Right cardiac atrium (tissue), 5 donors: ENCODE measurements around the gene KISS1R. TPM values are rescaled to one million over a fixed set of nuclear protein-coding genes. Genes with fewer than 3 reads are reported as not detected.

Source experiments
- ATAC-seq, 2 donors: fragments of 200-7000 bp; cut with Tn5 transposase; one replicate each; pipeline versions ENCODE4 v1.8.0 to v1.9.1; 2020; ENCODE audit warnings: moderate library complexity in 2 of 2, mild to moderate bottlenecking in 1 of 2
- DNase-seq, 3 donors: peaks; one replicate each; pipeline ENCODE4 v3.0.0-alpha.2; 2020
- H3K27ac ChIP-seq: one replicate; pipeline ENCODE4 v1.5.1; 2013; ENCODE audit warnings: mild to moderate bottlenecking, low read length, control low read depth, moderate library complexity
- H3K27me3 ChIP-seq: one replicate; pipeline ENCODE4 v1.6.1; 2013; ENCODE audit not compliant: control insufficient read depth, insufficient read depth
- H3K4me1 ChIP-seq: one replicate; pipeline ENCODE4 v1.6.1; 2013; ENCODE audit warnings: low read length; ENCODE audit not compliant: control insufficient read depth, insufficient read depth
- H3K4me3 ChIP-seq: one replicate; pipeline ENCODE4 v1.5.1; 2013; ENCODE audit warnings: low read length, control low read depth
- H3K9me3 ChIP-seq: one replicate; pipeline ENCODE4 v1.6.1; 2013; ENCODE audit warnings: low read length; ENCODE audit not compliant: control insufficient read depth
- WGBS: extraction: QIAGEN DNeasy Blood & Tissue Kit; methylation state at CpG from one replicate; pipeline ENCODE4 v1.1.7; 2013; 5-methylcytosine and 5-hydroxymethylcytosine counted together
- intact Hi-C, 4 donors: fragments of 100-400 bp; cut with DNase I; formaldehyde crosslinking; loops; one replicate each; pipeline versions ENCODE4 v1.11.0 to v1.14.0; 2022 to 2023
- polyA plus RNA-seq: library from polyadenylated mRNA; stranded (reverse); fragments of 200-250 nt; gene quantifications from one replicate; pipeline ENCODE4 v1.2.3, GENCODE V29; 2013
- total RNA-seq, 4 donors: library from RNA; stranded (reverse); fragmentation: NEBNext Ultra II Directional; extraction: Animal tissue kit (Norgen Biotek cat#: 25700); gene quantifications; one replicate each; pipeline ENCODE4 v1.2.1, GENCODE V29; 2021
- donor health status: healthy with polysubstance abuse.
- donor health status: DM: no; HTN: yes; CAD: no.
- donor health status: DM: no; HTN: no; CAD: no.
- donor health status: DM: no; HTN: yes; CAD: no; lungs with severe emphysema.
- donor health status: DM: yes; HTN: yes; CAD: no.

Gene KISS1R
- total and polyA plus RNA-seq, 5 donors: not detected

DNA sequence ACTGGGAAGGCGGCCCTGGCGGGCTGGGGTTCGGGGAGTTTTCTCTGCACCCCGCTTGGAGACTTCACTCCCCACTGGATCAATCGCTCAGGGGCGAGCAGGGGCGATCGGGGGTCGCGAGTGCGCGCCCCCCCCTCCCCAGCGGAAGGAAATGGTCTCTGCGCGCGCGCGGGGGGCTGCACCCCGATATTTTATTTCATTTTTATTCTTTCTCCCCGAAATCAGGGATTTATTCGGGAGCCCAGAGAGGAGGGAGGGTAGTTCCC, 9.1 kb downstream of the KISS1R start:
- intact Hi-C loops: loop anchor here in 1 of 4 donors (10.0 kb wide), 1 partner anchor 161 kb away; no protein-coding TSS in a partner anchor

DNA sequence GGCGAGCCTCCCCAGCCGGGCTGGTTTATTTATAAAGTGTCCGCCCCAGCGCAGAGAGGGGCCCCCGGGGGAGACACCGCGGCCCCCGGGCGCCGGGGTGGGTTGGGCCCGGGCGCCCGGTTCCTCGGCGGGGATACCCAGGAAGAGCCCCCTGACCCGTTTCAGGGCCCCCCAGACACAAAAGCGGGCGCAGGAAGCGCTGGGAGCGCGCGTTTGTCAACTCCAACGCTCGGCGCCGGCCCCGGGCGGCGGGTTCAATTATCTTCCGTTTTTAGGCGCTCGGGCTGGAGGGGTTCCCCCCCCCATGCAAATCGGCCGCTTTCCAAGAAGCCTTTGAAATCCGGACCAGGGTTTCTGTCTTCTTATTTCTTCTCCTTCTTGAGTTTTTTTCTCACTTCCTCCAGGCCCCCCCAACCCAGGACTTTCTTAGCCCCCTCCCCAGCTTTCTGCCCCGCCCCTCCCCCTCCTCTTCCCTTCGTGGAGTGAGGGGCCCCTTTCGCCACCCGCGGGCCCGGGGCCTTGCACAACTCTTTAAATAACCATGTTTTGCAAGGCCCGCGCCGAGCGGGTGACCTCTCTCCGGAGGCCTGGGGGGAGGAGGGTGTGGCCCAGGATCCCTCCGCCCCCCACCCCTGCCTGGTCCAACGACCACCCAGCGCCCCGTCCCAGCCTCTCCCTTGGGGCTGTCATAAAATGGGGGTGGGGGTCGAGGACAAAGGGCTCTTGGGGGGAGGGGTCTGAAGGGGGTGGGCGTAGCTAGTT, 9.6 kb downstream of the KISS1R start:
- ATAC-seq: peak; percentile 20 to 22
- intact Hi-C loops: loop anchor here in 1 of 4 donors (10.0 kb wide), 1 partner anchor 162 kb away; no protein-coding TSS in a partner anchor
- H3K4me1 ChIP-seq: no peaks in the 10 kb centered on the region
- no peak overlapping the region for H3K27ac ChIP-seq
- no peaks in the 10 kb centered on the region for H3K9me3 ChIP-seq
- H3K27me3 ChIP-seq: no peaks in the 10 kb centered on the region
- WGBS: 1% methylated on average over 52 of the region's 52 CpGs
- H3K4me3 ChIP-seq: peak overlapping the region; percentile 97
- DNase-seq: peak; percentile 79 to 89 (median 86)

More for the DNA sequence above, 9.1 kb downstream of the KISS1R start:
- no peaks in the 10 kb centered on the region for H3K4me1 ChIP-seq
- no peaks in the 10 kb centered on the region for H3K27me3 ChIP-seq
- H3K4me3 ChIP-seq: peak overlapping the region; percentile 97
- H3K27ac ChIP-seq: no peak overlapping the region
- ATAC-seq (no peak), DNase-seq (no peak)
- WGBS: under 1% methylated on average over 21 of the region's 21 CpGs
- no peaks in the 10 kb centered on the region for H3K9me3 ChIP-seq

DNA sequence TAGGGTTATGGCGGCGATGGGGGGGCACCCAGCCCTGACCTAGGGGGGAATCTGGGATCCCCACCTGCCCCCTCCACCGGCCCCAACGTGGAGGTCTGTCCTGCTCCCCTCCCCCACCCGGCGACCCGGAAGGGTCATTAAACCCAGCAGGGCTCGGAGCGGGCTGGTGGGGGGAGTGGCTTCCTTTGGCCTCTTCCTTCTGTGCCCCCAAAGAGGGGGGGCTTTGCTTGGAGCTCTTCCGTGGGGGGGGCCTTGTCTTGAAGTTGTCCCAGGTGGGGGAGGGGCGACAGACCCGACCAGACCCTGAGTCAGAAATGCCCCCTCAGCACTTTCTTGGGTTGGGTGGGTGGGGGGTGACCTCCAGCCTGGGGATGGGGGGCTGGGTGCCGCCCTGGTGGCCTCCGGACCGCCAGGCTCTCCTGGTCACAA, 10.2 kb downstream of the KISS1R start:
- Histone ChIP-seq H3K4me3 (peak overlapping the region; percentile 97), H3K27ac (no peak overlapping the region), H3K4me1 (no peaks in the 10 kb centered on the region), H3K9me3 (no peaks in the 10 kb centered on the region), H3K27me3 (no peaks in the 10 kb centered on the region)
- ATAC-seq (no peak), DNase-seq (peak in 2 of 3 donors; percentile 76 to 81)
- WGBS: 10% methylated on average over 15 of the region's 15 CpGs
- intact Hi-C loops: loop anchor here in 1 of 4 donors (10.0 kb wide), 1 partner anchor 163 kb away; no protein-coding TSS in a partner anchor

DNA sequence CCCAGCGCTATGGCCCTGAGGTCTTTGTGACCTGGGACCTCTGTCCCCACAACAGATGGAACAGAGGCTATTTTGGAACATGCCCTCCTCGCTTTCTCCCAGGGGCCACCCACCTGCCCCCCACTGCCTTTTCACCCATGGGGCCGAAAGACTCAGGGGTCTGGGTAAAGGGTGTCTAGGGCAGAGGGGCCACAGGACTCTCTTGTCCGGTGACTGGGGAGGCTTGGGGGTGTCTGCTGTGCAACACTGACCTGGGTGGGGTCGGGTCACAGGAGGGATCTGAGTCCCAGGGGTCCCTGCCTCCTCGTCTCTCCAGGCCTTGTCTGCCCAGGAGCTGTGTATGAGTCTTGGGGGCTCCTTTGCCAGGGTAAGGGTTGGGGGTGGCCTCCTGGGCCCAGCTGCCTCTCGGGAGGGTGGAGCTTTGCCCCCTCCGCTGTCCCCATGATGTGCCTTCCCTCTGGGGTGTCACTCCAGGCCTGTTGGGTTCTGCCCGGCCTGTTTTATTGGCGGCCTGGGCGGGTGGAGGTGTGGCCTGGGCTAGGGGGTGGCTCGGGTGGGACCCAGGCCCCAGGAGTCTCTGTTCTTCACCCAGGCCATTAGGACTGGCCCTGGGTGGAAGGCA, 10.8 kb downstream of the KISS1R start:
- Histone ChIP-seq H3K4me1 (no peaks in the 10 kb centered on the region), H3K9me3 (no peaks in the 10 kb centered on the region), H3K4me3 (no peak overlapping the region), H3K27me3 (no peaks in the 10 kb centered on the region), H3K27ac (no peak overlapping the region)
- ATAC-seq: no peak
- no peak for DNase-seq
- WGBS: 70% methylated on average over 12 of the region's 12 CpGs
- intact Hi-C loops: loop anchor here in 1 of 4 donors (10.0 kb wide), 1 partner anchor 163 kb away; no protein-coding TSS in a partner anchor

DNA sequence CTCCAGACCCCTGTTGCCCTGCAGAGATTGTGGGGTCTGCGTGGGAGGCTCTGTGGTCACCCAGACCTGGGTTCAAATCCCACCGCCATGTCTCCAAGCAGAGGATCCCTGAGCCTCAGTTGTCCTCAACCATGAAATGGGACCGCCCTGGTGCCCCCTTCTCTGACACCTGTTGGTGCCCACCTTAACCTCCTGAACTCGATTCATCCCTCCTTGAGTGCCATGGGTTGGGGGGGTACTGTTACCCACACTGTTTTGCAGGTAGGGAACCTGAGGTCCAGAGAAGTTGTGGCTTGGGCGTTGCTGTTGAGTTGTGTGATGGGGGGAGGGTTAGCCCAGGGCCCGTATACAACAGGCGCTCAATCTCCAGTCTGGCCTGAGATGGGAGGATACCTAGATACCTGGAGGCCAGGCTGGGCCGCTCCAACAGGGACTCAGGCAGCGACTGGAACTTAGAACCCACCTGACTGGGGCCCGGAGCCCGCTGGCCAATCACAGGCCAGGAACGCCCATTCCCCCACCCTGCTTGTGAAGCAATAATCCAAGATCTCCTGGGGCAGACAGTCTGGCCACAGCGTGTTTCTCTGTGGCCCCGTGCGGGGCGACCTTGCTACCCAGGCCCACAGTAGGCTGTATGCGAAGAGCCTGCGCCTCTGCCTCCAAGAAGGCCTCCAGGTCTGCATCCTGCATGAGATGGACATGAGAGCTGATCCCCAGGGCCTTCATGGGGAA, 11.5 kb downstream of the KISS1R start:
- Histone ChIP-seq H3K27me3 (no peaks in the 10 kb centered on the region), H3K27ac (no peak overlapping the region), H3K4me3 (no peak overlapping the region), H3K4me1 (peaks cover 4% of the 10 kb centered on the region), H3K9me3 (no peaks in the 10 kb centered on the region)
- 86% methylated on average over 18 of the region's 18 CpGs for WGBS
- peak in 1 of 3 donors; percentile 64 for DNase-seq
- ATAC-seq: no peak
- intact Hi-C loops: loop anchor here in 1 of 4 donors (10.0 kb wide), 1 partner anchor 164 kb away; no protein-coding TSS in a partner anchor

DNA sequence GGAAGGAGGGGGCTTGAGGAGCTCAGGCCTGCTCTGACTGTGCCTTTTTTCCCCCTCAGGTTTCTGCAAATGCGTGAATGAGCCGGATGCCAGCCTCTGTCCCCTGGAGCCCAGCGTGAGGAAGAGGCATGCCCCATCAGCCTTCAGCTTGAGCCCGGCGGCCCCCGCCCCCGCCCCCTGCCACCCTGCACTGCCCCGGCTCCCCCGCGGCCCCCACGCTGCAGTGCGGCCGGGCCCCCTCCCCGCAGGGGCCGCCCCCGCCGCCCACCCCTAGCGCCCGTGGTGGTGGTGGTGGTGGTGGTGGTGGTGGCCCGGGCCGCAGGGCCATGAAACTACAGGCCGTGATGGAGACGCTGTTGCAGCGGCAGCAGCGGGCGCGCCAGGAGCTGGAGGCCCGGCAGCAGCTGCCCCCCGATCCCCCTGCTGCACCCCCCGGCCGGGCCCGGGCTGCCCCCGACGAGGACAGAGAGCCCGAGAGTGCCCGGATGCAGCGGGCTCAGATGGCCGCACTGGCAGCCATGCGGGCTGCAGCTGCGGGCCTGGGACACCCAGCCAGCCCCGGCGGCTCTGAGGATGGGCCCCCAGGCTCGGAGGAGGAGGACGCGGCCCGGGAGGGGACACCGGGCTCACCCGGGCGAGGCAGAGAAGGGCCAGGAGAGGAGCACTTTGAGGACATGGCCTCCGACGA, 12.2 kb downstream of the KISS1R start:
- WGBS: 93% methylated on average over 51 of the region's 51 CpGs
- Histone ChIP-seq H3K4me1 (peaks cover 4% of the 10 kb centered on the region), H3K27me3 (no peaks in the 10 kb centered on the region), H3K4me3 (no peak overlapping the region), H3K27ac (no peak overlapping the region), H3K9me3 (no peaks in the 10 kb centered on the region)
- ATAC-seq (no peak), DNase-seq (no peak)
- intact Hi-C loops: loop anchor here in 1 of 4 donors (10.0 kb wide), 1 partner anchor 165 kb away; no protein-coding TSS in a partner anchor

DNA sequence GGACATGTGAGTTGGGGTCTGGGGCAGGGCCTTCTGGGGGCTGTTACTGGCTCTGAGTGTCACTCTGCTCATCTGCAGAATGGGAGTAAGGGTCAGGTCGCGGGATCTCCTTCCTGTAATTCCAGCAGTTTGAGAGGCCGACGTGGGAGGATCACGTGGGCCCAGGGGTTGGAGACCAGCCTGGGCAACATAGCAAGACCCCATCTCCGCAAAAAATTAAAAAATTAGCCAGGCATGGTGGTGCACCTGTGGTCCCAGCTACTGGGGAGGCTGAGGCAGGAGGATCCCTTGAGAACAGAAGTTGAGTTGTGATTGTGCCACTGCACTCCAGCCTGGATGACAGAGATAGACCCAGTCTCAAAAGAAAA, 12.7 kb downstream of the KISS1R start:
- Histone ChIP-seq H3K9me3 (no peaks in the 10 kb centered on the region), H3K4me1 (peaks cover 4% of the 10 kb centered on the region), H3K4me3 (no peak overlapping the region), H3K27ac (no peak overlapping the region), H3K27me3 (no peaks in the 10 kb centered on the region)
- intact Hi-C loops: loop anchor here in 1 of 4 donors (10.0 kb wide), 1 partner anchor 165 kb away; no protein-coding TSS in a partner anchor
- ATAC-seq (no peak), DNase-seq (no peak)
- 89% methylated on average over 6 of the region's 6 CpGs for WGBS

DNA sequence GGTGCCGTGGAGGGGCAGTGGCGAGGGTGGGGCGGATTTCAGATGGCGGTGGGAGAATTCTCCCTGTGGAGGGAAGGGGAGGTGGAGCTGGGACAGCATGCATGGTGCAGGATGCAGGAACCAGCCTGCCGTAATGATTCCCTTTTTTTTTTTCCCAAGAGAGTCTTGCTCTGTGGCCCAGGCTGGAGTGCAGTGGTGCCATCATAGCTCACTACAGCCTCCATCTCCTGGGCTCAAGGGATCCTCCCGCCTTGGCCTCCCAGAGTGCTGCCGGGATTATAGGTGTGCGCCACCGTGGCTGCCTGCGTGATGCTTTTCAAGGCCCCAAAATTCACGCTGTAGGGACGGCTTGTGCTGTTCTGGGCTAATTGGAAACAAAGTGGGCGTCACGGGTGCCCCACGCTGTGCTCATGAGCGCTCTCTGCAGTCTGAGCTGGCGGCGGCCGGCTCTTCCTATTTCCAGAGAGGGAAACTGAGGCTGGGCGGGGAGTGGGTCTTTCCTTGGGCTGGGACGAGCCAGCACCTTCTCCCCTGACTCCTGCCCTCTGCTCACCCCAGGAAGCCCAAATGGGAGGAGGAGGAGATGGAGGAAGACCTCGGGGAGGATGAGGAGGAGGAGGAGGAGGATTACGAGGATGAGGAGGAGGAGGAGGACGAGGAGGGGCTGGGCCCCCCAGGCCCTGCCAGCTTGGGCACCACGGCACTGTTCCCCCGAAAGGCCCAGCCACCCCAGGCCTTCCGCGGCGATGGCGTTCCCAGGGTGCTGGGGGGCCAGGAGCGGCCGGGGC, 14.9 kb downstream of the KISS1R start:
- Histone ChIP-seq H3K4me1 (peaks cover 4% of the 10 kb centered on the region), H3K27me3 (no peaks in the 10 kb centered on the region), H3K4me3 (no peak overlapping the region), H3K27ac (no peak overlapping the region), H3K9me3 (no peaks in the 10 kb centered on the region)
- intact Hi-C loops: no loop called here
- WGBS: 88% methylated on average over 32 of the region's 32 CpGs
- DNase-seq: no peak
- ATAC-seq: no peak

DNA sequence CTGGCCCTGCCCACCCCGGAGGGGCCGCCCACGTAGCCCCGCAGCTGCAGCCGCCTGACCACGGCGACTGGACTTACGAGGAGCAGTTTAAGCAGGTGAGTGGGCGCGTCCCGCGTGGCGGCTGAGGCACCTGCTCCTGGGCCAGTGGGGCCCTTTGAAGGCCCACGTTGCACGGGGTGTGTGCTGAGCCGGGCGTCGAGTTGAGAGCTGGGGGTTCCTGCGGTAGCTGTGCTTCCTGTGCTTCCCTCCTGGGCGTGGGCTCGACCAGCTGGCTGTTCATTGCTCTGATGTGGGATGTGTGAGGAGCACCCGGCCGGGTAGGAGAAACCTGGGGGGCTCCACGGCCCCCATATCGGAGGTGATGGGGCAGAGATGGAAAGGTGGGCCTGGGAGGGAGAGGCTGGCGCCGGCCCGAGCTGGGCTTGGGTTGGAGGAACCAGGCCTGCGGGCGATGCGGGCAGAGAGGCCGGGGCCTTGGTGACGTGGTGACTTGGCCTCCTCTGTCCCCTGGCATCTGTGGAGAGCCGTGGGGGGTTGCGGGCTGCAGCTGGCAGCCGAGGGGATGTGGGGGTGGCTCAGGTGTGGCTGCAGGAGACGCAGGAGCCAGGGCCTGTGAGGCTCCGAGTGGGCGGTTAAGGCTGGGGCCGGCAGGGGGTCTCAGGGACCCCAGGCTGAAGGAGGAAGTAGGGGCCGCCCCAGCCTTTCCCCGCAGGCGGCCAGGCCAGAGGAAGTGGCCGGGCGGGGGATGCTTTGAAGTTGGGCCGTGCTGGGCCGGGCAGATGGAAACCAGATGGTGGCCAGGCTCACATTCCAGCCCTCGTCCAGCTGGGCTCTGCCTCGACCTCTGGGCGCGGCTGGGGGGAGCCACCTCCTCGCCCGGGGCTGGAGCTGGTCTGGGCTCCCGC, 15.8 kb downstream of the KISS1R start:
- Histone ChIP-seq H3K9me3 (no peaks in the 10 kb centered on the region), H3K4me1 (peaks cover 4% of the 10 kb centered on the region), H3K27me3 (no peaks in the 10 kb centered on the region), H3K27ac (no peak overlapping the region), H3K4me3 (no peak overlapping the region)
- intact Hi-C loops: no loop called here
- 40% methylated on average over 54 of the region's 54 CpGs for WGBS
- DNase-seq (peak; percentile 81 to 92 (median 89)), ATAC-seq (peak; percentile 72 to 74)
